Nephron (organoid): ENCODE data around the gene WWOX.
A peak's percentile ranks its signal among the peaks of the same experiment; 100 is the strongest.

Source experiments
- H3K27ac Mint-ChIP-seq, 3 experiments: 2 replicates each; pipeline ENCODE4 v1.8.0; 2020; ENCODE audit warnings: mixed read lengths in 3 of 3, mild to moderate bottlenecking in 2 of 3, moderate library complexity in 1 of 3
- H3K27me3 Mint-ChIP-seq: 2 replicates; pipeline ENCODE4 v1.8.0; 2021; ENCODE audit warnings: low read depth, mild to moderate bottlenecking, moderate library complexity, mixed read lengths
- H3K36me3 Mint-ChIP-seq: 2 replicates; pipeline ENCODE4 v1.8.0; 2020; ENCODE audit warnings: low read depth, mixed read lengths
- H3K4me1 Mint-ChIP-seq: 2 replicates; pipeline ENCODE4 v1.8.0; 2020; ENCODE audit warnings: mixed read lengths
- H3K4me3 Mint-ChIP-seq, 3 experiments: 2 replicates each; pipeline ENCODE4 v1.8.0; 2020; ENCODE audit warnings: mild to moderate bottlenecking in 3 of 3, mixed read lengths in 3 of 3, moderate library complexity in 2 of 3
- H3K9me3 Mint-ChIP-seq: 2 replicates; pipeline ENCODE4 v1.8.0; 2020; ENCODE audit warnings: mixed read lengths
- CTCF ChIP-seq, 3 experiments: fragments of 200-600 bp; sonication (generic); IDR thresholded peaks; one replicate each; pipeline ENCODE4 v1.5.0; 2021; ENCODE audit warnings: antibody characterized with exemption in 3 of 3; ENCODE audit not compliant: unreplicated experiment in 3 of 3

WWOX gene

GRCh38 chr16:79163691-79164387, 1064.4 kb downstream of the WWOX start:
- Mint-ChIP-seq H3K27ac (no peak overlapping the region), H3K4me3 (peak overlapping the region in 1 of 3 experiments; percentile 51), H3K36me3 (peaks cover 3% of the 10 kb centered on the region), H3K4me1 (peaks cover 25% of the 10 kb centered on the region), H3K27me3 (peaks cover 4% of the 10 kb centered on the region), H3K9me3 (peaks cover 6% of the 10 kb centered on the region)
- TF ChIP-seq CTCF (IDR thresholded peaks at IDR 0.05; ENCODE audit: unreplicated experiment in 3 of 3): no peak

- H3K9me3 Mint-ChIP-seq: peaks cover 6% of the 10 kb centered on the region
- no peak for TF ChIP-seq CTCF (IDR thresholded peaks at IDR 0.05; ENCODE audit: unreplicated experiment in 3 of 3)
- no peak overlapping the region for H3K4me3 Mint-ChIP-seq
- H3K4me1 Mint-ChIP-seq: peaks cover 25% of the 10 kb centered on the region
- peaks cover 3% of the 10 kb centered on the region for H3K36me3 Mint-ChIP-seq
- peaks cover 4% of the 10 kb centered on the region for H3K27me3 Mint-ChIP-seq
- H3K27ac Mint-ChIP-seq: peak overlapping the region in 1 of 3 experiments; percentile 8
Measured at GRCh38 chr16:79164388-79164995, 1065.0 kb downstream of the WWOX start.

GRCh38 chr16:79165079-79165478, 1065.6 kb downstream of the WWOX start:
- Mint-ChIP-seq H3K27me3 (peaks cover 4% of the 10 kb centered on the region), H3K27ac (peak overlapping the region in 1 of 3 experiments; percentile 72), H3K9me3 (peaks cover 6% of the 10 kb centered on the region), H3K4me1 (peaks cover 25% of the 10 kb centered on the region), H3K4me3 (no peak overlapping the region), H3K36me3 (peaks cover 3% of the 10 kb centered on the region)
- no peak for TF ChIP-seq CTCF (IDR thresholded peaks at IDR 0.05; ENCODE audit: unreplicated experiment in 3 of 3)

GRCh38 chr16:79165506-79165905, 1066.1 kb downstream of the WWOX start:
- Mint-ChIP-seq H3K27ac (peak overlapping the region in 2 of 3 experiments; percentile 51 to 72), H3K9me3 (peaks cover 6% of the 10 kb centered on the region), H3K36me3 (peaks cover 3% of the 10 kb centered on the region), H3K27me3 (peaks cover 4% of the 10 kb centered on the region), H3K4me1 (peaks cover 25% of the 10 kb centered on the region), H3K4me3 (no peak overlapping the region)
- TF ChIP-seq CTCF (IDR thresholded peaks at IDR 0.05; ENCODE audit: unreplicated experiment in 3 of 3): no peak

GRCh38 chr16:79167893-79168292, 1068.4 kb downstream of the WWOX start:
- Mint-ChIP-seq H3K36me3 (peaks cover 3% of the 10 kb centered on the region), H3K27me3 (peaks cover 2% of the 10 kb centered on the region), H3K4me1 (peaks cover 29% of the 10 kb centered on the region), H3K27ac (no peak overlapping the region), H3K9me3 (peaks cover 6% of the 10 kb centered on the region), H3K4me3 (no peak overlapping the region)
- no peak for TF ChIP-seq CTCF (IDR thresholded peaks at IDR 0.05; ENCODE audit: unreplicated experiment in 3 of 3)

- no peak for TF ChIP-seq CTCF (IDR thresholded peaks at IDR 0.05; ENCODE audit: unreplicated experiment in 3 of 3)
- Mint-ChIP-seq H3K27ac (no peak overlapping the region), H3K36me3 (peaks cover 3% of the 10 kb centered on the region)
Measured at GRCh38 chr16:79168321-79168720, 1068.9 kb downstream of the WWOX start.

More at GRCh38 chr16:79168321-79168720, 1068.9 kb downstream of the WWOX start:
- Mint-ChIP-seq H3K27me3 (no peaks in the 10 kb centered on the region), H3K4me3 (no peak overlapping the region), H3K9me3 (peaks cover 6% of the 10 kb centered on the region), H3K4me1 (peaks cover 27% of the 10 kb centered on the region)
